ENCODE results near the gene CUEDC2.
A peak's percentile ranks its signal among the peaks of the same experiment; 100 is the strongest.

Gene CUEDC2

DNA sequence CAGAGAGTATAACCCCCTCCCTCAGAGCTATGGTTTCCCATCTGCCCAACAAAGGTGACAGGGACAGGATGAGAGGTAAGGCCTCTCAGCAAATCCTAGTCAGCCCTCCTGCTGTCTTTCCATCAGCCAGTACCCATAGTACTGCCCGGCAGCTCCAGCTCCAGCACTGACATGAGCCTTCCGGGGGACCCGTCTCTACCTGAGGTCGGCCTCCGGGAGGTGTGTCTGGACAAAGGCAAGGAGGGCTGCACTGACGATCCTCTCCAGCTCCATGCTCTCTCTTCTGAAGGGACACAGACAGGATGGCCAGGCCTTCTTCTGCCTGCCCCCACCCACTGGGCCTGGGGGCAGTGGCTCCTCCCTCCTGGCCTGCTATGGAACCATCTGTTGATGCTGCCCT, 7.5 kb downstream of the CUEDC2 start:
- DNase-seq, result no peak

DNA sequence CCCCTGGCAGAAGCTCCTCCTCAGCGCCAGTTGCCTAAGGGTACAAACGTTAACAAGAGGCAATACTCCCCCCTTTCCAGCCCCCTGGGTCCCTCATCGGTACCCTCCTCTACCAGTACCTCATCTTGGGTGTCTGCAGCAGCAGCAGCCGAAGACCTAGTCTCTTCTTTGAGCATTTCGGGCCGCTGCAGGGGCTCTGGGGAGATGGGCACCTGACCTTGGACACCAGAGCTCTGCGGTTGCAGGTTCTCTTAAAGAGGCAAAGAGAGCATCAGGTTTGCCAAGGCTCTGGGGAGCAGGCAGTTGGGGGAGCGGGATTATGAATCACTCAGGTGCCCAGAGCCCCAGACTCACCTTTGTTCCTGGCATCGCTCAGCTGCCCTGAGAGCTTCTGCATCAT, 8.2 kb downstream of the CUEDC2 start:
- DNase-seq, result no peak

DNA sequence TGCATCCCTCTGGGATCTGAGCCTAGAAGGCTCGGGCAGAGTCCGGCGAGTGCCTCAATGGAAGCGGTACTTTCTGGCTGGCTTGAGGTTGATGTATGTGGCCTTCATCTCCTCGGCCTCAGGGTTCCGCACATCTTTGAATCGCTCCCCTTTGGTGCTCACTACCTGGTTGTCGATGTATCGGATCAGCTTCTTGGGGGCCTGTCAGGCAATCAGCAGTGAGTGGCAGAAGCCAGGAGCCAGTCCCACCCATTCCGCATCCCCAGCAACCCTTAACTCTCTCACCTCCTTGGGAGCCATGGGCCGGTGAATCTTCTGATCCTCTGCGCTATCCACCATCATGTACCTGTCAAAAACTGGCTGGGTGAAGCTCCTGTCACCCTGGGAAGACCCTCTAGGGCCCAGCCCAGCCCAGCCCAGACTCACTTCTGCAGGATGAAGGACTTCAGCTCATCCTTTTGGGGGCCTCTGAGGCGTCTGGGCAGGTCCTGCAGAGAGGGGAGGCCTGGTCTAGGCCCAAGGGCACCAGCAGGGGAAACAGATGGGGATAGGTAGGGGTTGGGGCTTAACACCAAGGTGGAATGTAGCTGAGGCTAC, 8.9 kb downstream of the CUEDC2 start:
- DNase-seq, result no peak

DNA sequence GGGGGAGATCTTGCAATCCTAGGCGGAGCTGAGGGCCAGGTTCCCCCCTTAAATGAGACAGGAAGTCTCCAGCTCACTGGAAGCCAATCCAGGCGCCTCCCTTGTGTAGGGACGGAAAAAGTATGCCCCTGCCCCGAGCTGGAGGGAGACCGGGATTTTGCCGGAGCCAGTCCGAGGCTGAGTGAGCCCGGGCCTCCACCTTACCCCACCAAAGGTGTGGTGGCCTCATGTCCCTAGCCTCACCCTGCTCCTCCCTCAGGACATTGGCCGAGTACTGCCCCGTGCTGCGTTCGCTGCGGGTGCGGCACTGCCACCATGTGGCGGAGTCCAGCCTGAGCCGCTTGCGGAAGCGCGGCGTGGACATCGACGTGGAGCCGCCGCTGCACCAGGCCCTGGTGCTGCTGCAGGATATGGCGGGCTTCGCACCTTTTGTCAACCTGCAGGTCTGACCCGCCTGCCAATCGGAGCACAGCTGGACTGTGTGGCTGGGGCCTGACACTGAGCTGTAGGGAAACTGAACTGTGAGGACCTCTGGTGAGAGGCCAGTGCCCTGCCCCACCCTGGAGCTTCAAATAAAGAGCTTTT, 9.7 kb downstream of the CUEDC2 start:
- DNase-seq, result peak; percentile 63

DNA sequence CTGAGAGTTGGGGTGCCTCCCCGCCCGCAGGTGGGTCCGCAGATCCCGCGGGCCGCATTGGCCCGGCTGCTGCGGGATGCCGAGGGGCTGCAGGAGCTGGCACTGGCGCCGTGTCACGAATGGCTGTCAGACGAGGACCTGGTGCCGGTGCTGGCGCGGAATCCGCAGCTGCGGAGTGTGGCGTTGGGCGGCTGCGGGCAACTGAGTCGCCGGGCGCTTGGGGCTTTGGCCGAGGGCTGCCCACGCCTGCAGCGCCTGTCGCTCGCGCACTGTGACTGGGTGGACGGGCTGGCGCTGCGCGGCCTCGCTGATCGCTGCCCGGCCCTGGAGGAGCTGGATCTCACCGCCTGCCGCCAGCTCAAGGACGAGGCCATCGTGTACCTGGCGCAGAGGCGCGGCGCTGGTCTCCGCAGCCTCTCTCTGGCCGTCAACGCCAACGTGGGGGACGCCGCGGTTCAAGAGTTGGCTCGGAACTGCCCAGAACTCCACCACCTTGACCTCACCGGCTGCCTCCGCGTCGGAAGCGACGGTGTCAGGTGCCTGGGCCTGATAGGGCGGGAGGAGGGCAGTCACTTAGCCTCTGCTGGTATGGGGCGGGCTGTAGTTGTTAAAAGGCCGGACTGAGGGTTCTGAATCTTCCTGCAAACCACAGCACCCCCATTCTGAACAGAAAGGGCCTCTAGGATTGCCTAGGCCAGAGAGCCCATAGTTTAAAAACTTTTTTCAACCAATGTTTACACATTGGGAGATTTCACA, 10.4 kb downstream of the CUEDC2 start:
- no peak for DNase-seq

DNA sequence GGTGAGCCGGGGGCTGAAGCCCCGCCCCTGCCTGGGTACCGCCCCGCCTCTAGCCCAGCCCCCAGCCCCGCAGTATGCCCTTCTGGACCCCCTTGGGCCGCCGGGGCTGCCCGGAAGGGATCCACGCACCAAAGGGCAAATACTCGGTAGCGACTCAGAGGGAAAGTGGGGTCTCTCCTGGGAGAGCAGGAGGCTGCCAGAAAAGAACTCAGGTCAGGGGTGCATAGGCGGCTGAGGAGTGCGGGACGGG, 10.9 kb downstream of the CUEDC2 start:
- DNase-seq, result no peak

DNA sequence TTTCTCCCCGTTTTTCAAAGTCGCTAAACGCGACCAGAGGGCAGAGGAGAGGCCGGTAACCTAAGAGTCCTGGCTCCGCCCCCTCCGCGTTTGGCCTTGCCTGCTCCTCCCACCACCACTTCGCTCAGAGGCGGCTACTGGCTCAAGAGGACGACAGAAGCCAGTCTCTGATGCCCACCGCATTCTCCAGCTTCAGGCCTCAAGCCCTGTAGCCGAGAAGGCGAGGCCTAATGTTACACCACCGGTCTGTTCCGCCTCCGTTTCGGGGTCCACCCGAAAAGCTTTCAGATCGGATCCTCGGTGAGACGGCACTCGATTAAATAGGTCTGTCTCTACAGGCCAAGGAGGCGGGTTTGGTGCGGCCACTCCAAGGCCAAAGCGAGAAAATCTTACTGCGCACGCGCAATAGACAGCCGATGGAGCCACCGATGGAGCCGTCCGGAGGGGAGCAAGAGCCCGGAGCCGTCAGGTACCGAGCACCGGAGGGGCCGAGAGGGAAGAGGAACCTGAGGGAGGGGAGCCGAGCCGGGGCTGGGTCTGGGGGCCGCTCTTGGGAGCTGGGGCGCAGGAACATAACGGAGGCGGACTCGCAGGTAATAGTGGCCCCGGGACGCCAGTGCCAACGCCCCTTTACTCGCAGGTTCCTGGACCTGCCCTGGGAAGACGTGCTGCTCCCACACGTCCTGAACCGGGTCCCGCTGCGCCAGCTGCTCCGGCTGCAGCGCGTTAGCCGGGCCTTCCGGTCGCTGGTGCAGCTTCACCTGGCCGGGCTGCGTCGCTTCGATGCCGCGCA, 11.5 kb downstream of the CUEDC2 start, which contains the start of gene FBXL15:
Gene FBXL15 (plus strand): TSS at position 123 of the 793 bp plus-strand sequence. CDS start 294 bp downstream, at position 417.
- DNase-seq, result peak; percentile 97

DNA sequence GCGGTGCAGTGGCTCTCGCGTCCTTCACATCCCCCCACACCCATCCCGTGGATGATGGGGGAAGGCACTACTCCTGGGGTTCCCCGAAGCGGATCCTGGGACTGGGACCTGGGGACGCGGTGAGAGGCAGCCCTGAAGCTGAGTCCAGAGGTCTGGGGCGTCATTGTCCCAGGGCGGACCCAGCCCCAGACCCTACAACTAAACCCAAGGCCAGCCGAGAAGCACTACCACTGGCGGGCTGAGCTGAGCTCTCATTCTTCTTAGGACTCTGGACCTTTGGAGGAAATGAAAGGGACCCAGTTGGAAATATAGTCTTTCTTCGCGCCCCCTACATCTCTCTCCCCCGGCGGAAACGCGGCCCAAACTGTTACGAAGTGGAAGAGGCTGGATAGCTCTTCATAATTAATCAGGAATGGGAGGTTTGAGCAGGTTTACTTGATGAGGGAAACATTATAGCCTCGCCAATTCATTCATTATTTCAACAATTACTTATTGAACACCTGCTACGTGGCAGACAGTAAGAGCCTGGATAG, 12.1 kb downstream of the CUEDC2 start:
- no peak for DNase-seq

DNA sequence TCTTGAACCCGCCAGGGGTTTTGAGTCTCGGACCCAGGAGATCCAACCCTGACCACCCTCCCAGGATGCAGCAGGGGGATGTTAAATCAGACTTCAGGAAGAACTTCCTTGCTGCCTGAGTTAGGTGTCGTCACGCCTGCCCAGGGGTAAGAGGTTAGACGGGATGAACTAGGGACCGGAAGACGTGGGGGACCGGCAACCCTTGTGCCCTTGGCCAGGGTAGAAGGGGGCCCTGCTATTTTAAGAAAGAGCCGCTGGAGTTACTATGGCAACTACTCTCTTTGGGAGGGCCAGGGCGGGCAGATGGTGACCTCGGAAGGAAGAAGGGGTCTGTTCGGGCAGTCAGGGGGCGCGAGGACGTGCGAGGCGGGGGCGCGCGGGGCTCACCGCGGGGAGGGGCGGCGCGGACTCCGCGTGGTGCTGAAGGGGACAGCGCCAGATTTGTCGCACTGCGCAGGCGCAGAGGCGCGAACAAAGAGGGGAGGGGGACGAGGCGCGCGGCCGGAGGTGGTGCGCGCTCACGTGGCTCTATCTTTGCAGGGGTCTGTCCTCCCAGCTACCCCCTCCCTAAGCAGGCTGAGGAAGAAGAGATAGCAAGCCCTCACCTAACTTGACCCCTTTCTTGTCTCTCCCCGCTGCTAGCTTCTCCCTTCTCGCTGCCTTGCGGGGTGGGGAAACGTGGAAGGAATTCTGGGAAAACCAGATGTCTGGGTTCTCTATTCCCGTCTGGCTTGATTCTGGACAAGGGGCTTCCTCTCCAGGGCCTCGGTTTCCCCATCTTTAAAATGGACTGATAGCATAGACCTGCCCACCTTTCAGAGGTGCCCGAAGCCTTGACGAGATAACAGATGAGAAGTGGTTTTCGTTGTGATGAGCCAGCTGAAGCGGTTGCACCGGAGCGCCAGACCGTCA, 12.8 kb downstream of the CUEDC2 start:
- no peak for DNase-seq

DNA sequence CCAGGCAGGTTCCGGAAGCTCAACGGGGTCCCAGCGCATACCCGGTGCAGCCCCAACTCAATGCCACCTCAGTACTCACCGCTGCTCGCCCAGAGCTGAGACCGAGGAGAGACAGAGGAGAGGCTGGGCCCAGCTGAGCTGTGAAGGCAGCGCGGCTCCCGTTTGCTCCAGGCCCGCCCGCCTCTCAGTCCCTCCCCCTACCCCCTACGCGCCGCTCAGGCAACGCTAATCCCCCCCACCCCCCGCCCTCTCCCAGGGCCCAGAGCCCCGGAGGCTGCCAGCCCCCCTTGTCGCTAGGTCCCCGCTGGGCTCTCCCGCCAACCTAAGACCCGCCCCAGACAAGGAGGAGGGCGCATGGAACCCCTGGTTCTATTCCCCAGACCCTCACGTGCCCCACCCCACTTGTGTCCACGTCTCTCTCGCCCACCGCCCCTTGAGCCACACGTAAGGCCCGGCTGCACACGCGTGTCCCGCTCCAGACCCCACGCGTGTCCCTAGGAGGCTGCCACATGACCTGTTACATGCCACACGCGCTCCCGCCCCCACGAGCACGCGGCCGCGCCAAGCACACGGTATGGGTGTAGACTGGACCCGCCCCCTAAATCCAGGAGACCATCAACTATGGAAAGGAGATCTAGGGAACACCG, 13.6 kb downstream of the CUEDC2 start, which contains the start of gene PSD:
Gene PSD (minus strand): TSS at position 164 of the 647 bp plus-strand sequence. CDS start 1,747 bp downstream, outside the sequence.
- DNase-seq, result no peak

DNA sequence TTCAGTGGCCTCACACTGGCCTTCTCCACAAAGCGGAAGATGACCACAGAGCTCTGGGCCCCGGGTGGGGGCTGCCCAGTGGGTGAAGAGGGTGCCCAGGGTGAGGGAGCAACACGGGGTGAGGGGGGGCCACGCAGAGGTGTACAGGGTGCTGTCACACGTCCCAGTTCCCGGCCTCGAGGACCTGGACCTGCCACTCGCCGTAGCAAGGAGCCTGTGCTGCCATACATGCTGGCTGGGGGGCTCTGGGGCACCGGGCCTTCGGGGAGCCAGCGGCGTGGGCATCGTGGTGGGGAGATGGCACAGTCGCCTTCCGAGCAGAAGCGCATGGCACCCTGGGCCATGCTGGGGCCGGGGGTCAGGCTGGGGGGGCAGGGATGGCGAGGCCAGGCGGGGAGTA, 15.7 kb downstream of the CUEDC2 start:
- DNase-seq, result no peak

DNA sequence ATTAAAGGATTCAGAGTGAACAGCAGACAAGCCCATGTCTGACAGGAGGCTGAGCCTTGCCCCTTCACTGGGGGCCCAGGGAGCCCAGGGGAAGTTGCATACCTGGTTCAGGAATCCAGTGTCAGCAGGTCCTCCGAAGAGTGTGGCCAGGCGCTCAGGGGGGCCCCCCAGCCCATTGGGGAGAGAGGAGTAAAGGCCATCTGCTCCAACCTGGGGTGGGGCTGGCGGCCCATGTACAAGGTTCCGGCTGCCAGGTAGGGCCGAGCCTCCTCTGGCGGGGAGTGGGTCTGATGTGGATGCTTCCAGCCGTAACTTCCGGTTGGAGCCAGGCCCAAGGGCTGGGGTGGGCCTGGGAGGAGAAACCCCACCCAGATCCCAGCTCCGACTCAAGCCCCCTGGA, 16.1 kb downstream of the CUEDC2 start:
- no peak for DNase-seq

DNA sequence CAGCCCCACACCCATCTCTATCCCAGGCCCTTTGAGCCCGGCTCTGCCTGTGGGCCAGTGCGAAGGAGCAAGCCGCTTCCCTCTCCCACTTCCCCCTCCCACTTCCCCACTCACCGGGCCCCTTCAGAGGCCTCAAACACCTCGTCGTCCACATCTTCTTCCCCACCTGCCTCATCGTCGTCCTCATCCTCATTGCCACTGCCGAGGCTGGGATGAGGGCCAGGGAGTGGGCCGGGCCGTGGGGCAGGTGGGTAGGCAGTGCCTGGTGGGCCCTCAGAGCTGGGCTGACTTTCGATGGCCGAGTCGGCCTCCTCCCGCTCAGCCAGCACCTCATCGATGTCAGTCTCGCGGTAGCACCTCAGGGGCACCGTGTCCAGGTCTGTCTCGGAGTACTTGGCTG, 17.6 kb downstream of the CUEDC2 start:
- DNase-seq, result no peak

DNA sequence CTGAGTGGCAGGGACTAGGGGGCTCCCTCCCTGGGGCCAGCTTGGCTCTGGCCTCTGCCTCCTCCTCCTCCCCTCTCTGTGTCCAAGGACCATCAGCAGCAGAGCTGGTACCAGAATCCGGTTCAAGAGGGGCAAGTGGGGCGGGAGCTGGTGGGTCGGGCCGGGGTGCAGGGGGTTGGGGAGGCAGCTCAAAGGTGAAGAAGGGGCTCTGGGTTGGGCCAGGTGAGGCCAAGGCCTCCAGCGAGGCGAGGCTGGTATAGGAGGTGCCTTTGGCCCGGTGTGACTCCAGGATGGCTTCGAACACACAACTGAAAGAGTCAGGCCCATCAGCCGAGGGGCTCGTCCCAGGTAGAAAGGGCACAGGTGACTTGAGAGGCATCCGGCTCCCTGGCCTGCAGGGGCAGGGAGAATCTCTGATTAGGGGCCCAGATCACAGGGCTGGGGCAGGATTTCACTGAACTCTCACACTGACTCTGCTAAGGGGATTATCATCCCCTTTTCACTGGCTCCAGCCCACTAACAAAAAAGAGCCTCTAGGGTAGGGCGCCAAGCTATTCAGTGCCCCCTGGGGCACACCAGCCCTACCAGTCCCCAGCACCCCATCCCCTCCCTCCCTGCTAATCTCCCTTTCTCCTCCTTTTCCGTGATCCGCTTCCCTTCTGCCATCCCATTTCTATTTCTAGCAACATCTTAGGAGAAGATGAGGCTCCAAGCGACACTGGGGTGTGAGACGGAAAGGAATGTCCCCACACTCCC, 18.4 kb downstream of the CUEDC2 start:
- no peak for DNase-seq

DNA sequence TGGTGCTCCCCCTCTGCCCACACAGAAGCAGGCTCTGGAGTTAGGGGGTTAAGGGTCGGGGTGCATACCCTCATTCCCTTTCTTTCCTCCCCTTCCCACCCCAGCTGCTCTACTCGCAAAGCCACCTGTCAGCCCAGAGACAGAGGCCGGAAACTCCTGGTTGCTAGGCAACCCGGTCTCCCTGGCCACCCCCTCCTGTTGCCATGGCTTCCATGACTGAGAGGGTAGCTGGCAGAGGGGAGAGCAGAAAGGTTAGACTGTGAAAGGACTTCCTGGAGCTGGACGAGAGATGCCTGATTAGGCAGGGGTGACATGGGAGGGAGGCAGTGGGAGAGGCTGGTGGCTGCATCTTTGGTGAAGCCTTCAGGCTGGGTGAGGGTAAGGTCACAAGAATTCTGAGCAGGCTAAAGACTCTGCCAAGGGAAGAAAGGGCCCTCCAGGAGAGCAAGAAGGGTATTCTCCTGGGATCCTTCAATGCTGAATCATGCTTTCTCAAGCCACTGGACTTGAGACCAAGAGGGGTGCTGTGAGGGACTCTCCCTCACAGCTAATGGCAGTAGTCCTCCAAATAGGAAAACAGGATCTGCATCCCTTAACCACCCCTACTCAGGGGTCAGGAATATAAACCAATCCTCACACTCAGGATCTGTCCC, 19.2 kb downstream of the CUEDC2 start:
- DNase-seq, result no peak

DNA sequence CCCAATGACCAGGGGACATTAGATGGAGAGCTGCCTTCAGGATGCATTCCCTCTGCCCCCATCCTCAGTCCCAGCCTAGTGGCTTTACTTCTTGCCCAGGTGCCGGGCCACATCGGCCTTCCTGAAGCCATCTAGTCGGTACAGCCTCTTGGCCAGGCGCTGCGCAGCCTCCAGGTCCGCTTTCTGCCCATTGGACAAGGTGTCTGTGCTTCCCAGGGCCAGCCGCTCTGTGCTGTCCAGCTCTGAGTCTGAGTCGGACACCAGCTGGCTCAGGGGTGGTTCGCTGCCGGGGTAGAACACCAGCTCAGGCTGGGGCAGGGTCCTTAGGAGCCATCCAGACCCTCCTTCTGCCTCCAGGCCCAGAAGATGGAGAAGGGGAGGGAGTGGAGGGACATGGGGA, 20.1 kb downstream of the CUEDC2 start:
- no peak for DNase-seq

DNA sequence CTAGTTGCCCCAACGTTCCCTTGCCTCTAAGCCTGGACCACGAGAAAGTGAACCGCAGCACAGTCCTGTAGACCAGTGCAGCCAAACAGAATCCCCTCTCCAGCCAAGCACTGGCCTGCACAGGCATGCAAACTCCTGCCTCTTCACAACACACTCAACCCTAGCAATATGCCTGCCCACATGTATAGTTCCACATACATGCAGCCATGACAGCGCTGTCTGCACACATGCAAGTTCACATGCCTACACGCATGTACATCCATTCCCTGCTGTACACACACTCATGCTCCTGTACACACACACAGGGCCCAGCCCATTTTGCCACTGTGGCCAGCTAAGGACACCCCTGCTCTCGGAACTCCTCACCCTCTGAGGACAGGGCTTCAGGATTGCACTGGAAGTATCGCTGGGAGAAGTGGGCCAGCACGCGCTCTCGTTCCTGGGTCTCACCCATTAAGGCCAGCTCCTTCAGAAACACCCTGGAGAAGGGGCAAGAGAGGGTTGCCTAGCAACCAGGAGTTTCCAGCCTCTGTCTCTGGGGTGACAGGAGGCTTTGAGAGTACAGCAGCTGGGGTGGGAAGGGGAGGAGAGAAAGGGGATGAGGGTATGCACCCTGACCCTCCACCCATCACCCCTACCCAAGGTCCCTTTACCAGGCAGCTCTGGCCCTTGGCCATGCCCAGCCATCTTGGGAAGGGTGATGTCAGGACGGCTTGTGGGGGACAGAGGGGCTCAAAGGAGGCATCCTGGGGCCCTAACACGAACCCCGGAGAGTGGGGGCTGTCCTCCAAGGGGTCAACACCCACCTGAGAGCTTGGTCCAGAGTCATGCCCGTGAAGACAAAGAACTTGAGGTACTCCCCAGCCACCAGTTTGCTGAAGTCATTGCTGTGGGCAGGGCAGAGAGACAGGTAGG, 20.8 kb downstream of the CUEDC2 start:
- no peak for DNase-seq

DNA sequence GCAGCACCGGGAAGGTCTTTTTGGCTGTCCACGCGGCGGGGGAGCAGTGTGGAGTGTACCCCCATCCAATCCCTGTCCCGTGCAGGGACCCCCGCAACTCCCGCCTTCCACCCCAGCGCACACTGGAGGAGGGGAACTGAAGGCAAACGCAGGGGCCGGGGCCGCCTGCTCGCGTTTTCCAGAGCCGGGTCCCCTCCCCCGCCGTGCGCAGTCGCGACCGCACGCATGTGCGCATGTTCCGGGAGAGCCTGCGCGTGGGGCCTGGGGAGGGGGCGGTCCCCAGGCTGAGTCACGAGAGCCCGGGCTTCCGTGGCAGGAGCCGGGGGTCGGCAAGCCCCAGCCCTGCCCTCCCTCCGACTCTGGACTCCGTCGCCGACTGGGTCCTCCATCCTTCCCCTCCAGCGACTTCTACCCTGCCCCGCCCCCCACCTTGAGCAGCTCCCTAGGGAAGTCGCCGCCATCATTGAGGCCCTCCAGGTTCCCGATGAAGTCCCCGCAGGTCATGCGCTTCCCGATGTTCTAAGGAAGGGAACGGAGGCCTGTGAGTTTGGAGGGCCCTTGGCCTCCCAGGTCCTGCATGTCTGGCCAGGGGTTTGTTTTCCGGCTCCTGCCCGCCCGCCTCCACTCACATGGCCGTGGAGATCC, 21.8 kb downstream of the CUEDC2 start:
- no peak for DNase-seq

All from fibroblast of skin of scalp (primary cell).